ENCODE measurements around the gene LRRTM4.
A peak's percentile ranks its signal among the peaks of the same experiment; 100 is the strongest.
"Not testable (repeated sequence)": the region's sequence is repeated elsewhere in the genome, so short reads cannot be mapped to it uniquely, and the experiment has no call there.

The LRRTM4 gene

DNA sequence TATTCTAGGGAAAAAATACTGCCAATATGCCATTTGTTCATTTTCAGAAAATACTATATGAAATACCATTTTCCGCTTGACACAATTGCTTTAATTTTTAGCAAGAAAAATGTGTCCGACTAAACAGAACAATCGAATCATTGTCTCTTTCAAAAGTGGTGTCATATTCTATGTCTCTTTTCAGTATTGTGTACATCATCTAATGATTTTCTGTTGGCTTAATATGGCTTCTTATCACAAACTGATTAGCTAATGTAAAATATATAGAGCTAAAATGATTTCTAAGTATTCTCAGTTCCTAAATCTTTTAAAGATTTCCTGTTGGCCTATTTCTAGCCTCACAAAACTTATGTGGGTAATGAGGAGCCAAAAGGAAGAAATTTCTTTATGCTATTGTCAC, 436.6 kb downstream of the LRRTM4 start:
- DNase-seq (ENCODE audit: low read depth), result no peak

- no peak for DNase-seq (ENCODE audit: low read depth)
These were observed 440.6 kb downstream of the LRRTM4 start for GRCh38 chr2:77081597-77081996.

GRCh38 chr2:77064324-77064723, 457.9 kb downstream of the LRRTM4 start:
- no peak for DNase-seq (ENCODE audit: low read depth)

GRCh38 chr2:77054938-77055337, 467.2 kb downstream of the LRRTM4 start:
- no peak for DNase-seq (ENCODE audit: low read depth)

- DNase-seq (ENCODE audit: low read depth), result no peak
These were observed 475.8 kb downstream of the LRRTM4 start for GRCh38 chr2:77046339-77046738.

DNA sequence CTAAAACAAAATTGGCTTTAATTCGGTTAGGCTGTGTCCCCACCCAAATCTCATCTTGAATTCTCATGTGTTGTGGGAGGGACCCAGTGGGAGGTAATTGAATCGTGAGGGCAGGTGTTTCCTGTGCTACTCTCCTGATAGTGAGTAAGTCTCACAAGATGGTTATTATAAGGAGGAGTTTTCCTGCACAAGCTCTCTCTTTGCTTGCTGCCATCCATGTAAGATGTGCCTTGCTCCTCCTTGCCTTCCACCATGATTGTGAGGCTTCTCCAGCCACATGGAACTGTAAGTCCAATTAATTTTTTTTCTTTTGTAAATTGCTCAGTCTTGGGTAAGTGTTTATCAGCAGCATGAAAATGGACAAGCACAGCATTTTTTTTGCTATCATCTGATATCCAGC, 476.7 kb downstream of the LRRTM4 start:
- DNase-seq (ENCODE audit: low read depth), result not testable (repeated sequence)

DNA sequence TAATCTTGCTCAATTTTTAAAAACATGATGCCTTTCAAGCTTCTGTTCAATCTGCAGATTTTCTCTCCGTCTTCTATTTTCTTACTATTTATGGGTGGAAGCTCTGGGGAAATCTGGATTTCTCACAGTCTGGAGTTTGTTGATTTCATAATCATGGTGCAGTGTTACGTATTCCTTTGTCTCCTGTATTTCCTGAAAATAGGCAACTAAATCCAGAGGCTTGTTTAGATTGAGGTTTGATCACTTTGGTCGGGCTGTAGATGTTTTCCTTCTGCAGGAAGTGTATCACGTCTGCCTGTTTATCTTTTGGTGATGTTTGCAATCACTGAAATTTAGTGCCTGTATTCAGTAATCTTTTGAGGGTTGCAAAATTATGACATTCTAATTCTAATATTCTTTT, 487.7 kb downstream of the LRRTM4 start:
- DNase-seq (ENCODE audit: low read depth), result no peak

- not testable (repeated sequence) for DNase-seq (ENCODE audit: low read depth)
These were observed 492.9 kb downstream of the LRRTM4 start for GRCh38 chr2:77029237-77029636.

- DNase-seq (ENCODE audit: low read depth), result no peak
These were observed 494.1 kb downstream of the LRRTM4 start for GRCh38 chr2:77028032-77028600.

DNA sequence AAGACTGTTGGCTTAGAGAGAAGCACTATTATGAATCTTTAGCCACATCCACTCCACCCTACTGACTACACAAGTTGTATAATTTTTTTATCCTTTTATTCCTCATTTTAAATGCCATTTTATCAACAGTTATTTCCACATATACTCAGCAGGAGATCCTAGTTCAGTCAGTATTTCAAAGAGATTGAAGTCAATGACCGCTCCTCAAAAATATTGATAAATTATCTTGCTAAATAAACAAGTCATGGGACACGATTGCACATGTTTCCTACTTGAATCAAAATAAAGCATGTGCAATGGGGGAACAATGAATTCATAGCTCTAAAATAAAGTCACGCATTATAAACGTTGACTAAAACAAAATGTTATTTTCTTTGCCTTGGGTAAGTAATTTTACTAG, 496.5 kb downstream of the LRRTM4 start:
- DNase-seq (ENCODE audit: low read depth), result no peak

DNA sequence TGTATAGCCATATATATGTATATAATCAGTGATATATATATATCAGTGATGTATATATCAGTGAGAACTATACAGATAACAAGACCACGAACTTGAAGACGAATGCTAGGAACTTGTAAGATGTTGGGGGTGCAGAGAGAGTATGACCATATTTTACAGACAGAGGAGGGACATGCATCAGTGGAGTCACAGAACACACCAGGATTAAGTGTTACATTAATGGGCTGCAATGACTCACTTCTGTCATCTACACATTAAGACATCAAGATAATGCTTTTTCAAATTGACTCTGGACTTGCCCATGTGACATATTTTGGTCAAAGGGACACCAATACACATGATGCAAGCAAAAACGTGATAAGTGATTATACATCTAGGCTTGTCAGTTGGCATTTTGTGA, 501.0 kb downstream of the LRRTM4 start:
- no peak for DNase-seq (ENCODE audit: low read depth)

DNA sequence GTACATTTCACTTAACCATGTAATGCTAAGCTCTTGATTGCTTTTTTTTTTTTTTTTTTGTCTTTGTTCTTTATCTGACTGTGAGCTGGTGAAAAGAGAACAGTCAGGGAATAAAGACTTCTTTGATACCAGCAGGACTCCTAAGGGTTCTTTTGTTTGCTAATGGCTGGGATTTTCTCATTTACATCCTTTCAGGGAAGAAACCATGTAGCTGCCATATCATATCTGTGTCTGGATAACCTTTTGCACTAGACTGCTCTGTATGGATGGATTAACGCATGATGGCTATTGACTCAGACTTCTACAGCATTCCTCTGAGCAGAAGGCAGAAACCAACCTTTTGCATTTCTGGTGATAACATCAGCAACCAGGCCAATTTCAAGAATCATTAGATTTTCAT, 504.0 kb downstream of the LRRTM4 start:
- DNase-seq (ENCODE audit: low read depth), result no peak

- DNase-seq (ENCODE audit: low read depth), result no peak
These were observed 504.8 kb downstream of the LRRTM4 start for GRCh38 chr2:77017355-77017745.

- DNase-seq (ENCODE audit: low read depth), result no peak
These were observed 505.5 kb downstream of the LRRTM4 start for GRCh38 chr2:77016443-77017354.

DNA sequence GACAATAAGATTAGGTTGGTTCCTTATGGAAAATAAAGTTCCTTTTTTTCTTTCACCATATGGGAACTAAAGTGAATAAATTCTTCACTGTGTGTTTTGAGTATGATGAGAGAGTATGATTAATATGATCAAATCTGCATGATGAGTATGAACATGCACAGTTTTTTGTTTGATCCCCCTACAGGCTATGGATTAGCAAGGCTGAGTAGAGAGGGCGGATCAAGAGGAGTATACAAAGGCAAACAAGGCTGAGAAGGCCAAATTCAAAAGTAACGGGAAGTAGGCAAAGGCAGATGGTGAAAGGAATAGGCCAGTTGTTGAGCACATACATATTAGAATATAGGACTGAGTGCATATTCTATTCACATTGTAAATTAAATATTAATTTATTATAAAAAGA, 508.2 kb downstream of the LRRTM4 start:
- DNase-seq (ENCODE audit: low read depth), result no peak

DNA sequence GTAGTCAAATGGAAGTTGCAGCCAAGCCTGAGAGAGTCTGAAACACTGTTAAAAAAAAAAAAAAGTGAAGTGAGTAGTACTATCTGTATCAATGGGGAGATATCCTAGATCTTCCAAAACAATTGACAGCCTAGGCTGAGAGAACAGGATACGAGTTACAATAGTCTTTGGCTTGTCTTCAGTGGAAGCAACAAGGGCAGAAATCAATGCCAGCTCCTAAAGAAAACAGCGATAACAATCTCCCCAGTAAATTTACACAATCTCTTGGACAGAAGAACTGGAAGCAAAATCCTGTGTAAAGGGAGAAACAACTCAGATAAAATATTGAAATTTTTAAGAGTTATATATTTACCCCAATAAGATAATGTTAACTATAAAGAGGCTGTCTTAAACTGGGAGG, 508.7 kb downstream of the LRRTM4 start:
- DNase-seq (ENCODE audit: low read depth), result no peak

- DNase-seq (ENCODE audit: low read depth), result peak; percentile 72
These were observed 512.9 kb downstream of the LRRTM4 start for GRCh38 chr2:77009307-77009706.

DNA sequence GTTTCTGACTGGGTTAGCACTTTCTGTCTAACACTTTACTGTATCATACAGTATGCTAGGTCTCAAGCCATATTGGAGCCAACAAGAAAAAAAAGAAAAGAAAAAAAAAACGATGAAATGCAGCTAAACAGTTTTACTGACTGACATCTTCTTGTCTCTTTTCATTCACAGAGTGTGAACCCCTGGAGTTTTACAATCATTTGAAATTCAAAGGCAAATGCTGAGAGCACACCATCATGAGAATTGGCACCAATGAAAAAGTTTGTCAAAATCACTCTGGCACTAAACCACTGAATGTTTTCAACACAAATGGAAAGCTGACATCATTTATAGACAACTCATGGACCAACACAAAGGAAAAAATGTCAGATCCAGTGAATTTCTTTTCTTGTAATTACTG, 513.3 kb downstream of the LRRTM4 start:
- no peak for DNase-seq (ENCODE audit: low read depth)

DNA sequence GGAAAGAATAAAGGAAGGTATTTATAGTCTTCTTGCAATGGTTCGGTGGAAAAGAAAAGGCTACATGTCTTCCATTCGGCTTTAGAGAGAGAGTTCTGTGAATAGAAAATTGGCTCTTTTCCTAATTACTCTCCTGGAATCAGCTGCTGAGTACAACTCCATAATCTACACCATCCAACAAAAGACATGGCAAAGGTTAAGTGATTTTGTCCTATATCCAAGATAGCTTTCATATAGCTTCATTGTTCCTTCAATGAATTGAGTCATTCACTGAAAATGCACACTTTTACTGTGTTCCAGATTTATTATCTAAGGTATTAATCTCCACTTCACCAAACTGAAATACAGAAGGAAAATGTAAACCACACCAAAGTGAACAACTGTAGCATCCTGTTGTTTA, 514.5 kb downstream of the LRRTM4 start:
- DNase-seq (ENCODE audit: low read depth), result no peak

DNA sequence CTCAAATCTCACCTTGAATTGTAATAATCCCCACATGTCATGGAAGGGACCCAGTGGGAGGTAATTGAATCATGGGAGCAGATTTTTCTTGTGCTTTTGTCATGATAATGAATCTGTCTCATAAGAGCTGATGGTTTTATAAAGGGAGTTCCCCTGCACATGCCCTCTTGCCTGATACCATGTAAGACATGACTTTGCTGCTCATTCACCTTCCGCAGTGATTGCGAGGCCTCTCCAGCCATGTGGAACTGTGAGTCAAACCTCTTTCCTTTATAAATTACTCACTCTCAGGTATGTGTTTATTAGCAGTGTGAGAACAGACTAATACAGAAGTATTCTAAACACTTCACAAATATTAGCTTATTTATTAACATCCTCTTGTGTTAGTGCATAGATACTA, 516.7 kb downstream of the LRRTM4 start:
- DNase-seq (ENCODE audit: low read depth), result no peak

GRCh38 chr2:77001895-77002294, 520.3 kb downstream of the LRRTM4 start:
- no peak for DNase-seq (ENCODE audit: low read depth)

GRCh38 chr2:76998704-76999103, 523.5 kb downstream of the LRRTM4 start:
- DNase-seq (ENCODE audit: low read depth), result peak; percentile 69

DNA sequence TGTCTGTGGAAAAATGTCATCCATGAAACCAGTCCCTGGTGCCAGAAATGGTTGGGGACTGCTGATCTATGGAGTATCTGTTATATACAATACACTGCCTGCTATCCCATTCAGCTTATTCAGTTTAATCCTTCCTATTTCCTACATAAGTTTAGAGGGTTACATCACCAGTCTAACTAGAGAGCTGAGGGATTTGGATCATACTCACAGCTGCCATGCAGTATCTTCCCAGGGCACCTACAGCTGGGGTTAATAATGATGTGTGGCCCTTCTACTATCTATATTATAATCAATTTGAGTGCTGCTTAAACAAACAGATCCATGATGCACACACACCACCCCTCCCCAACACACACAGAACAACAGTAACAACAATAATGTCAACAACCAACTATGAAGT, 524.0 kb downstream of the LRRTM4 start:
- DNase-seq (ENCODE audit: low read depth), result no peak

- DNase-seq (ENCODE audit: low read depth), result no peak
These were observed 524.9 kb downstream of the LRRTM4 start for GRCh38 chr2:76997296-76997695.
